Natural killer cell (primary cell): ENCODE results near the gene EIF4G2. TPM values are rescaled to one million over a fixed set of nuclear protein-coding genes. Genes with fewer than 3 reads are reported as not detected.

Experiments used
- ATAC-seq, 3 donors: fragments of 150-1000 bp in 2 of 3; fragments of 200-7000 bp in 1 of 3; cut with Tn5 transposase; 1 replicate in 1 of 3; 2 replicates in 2 of 3; pipeline ENCODE4 v1.10.0; 2021; ENCODE audit warnings: mild to moderate bottlenecking in 2 of 3, moderate library complexity in 2 of 3
- DNase-seq, 2 donors: peaks; one replicate each; pipeline versions ENCODE4 v3.0.0 to v3.0.0-alpha.2; 2013 to 2021; ENCODE audit warnings: mixed read lengths in 1 of 2
- H3K27ac ChIP-seq: one replicate; pipeline ENCODE4 v1.5.1; 2013; ENCODE audit warnings: mild to moderate bottlenecking, low read length
- H3K27me3 ChIP-seq: one replicate; pipeline ENCODE4 v1.6.1; 2013; ENCODE audit warnings: low read length; ENCODE audit not compliant: control insufficient read depth, insufficient read depth
- H3K36me3 ChIP-seq: one replicate; pipeline ENCODE4 v1.6.1; 2013; ENCODE audit warnings: low read length; ENCODE audit not compliant: control insufficient read depth, insufficient read depth
- H3K4me1 ChIP-seq: one replicate; pipeline ENCODE4 v1.6.1; 2013; ENCODE audit warnings: low read length; ENCODE audit not compliant: control insufficient read depth, insufficient read depth
- H3K4me3 ChIP-seq: one replicate; pipeline ENCODE4 v1.5.1; 2013; ENCODE audit warnings: low read length
- H3K9me3 ChIP-seq: one replicate; pipeline ENCODE4 v1.6.1; 2013; ENCODE audit warnings: low read length; ENCODE audit not compliant: control insufficient read depth, insufficient read depth
- H3K27ac Mint-ChIP-seq, 2 donors: one replicate each; pipeline ENCODE4 v1.8.0; 2022; ENCODE audit warnings: mild to moderate bottlenecking in 2 of 2, mixed read lengths in 2 of 2, moderate library complexity in 1 of 2
- H3K27me3 Mint-ChIP-seq, 2 donors: one replicate each; pipeline ENCODE4 v1.8.0; 2022; ENCODE audit warnings: low read depth in 2 of 2, mixed read lengths in 2 of 2
- H3K36me3 Mint-ChIP-seq: one replicate; pipeline ENCODE4 v1.8.0; 2022; ENCODE audit warnings: mixed read lengths
- H3K4me1 Mint-ChIP-seq, 2 donors: one replicate each; pipeline ENCODE4 v1.8.0; 2022; ENCODE audit warnings: mixed read lengths in 2 of 2
- H3K4me3 Mint-ChIP-seq: one replicate; pipeline ENCODE4 v1.8.0; 2022; ENCODE audit warnings: mild to moderate bottlenecking, moderate library complexity, mixed read lengths
- H3K9me3 Mint-ChIP-seq, 2 donors: one replicate each; pipeline ENCODE4 v1.8.0; 2022; ENCODE audit warnings: mixed read lengths in 2 of 2
- CTCF ChIP-seq: fragments of 200-600 bp; IDR thresholded peaks from one replicate; pipeline ENCODE4 v1.8.0; 2022; ENCODE audit warnings: antibody characterized with exemption
- WGBS: methylation state at CpG from one replicate; pipeline ENCODE4 v1.1.7; 2013; ENCODE audit warnings: missing lambda C conversion rate; ENCODE audit not compliant: insufficient coverage; 5-methylcytosine and 5-hydroxymethylcytosine counted together
- intact Hi-C: fragments of 100-400 bp; cut with micrococcal nuclease; formaldehyde crosslinking; loops from one replicate; pipeline ENCODE4 v1.14.2; 2022
- total RNA-seq, 4 donors: library from RNA; stranded (reverse); fragments of 120-200 nt in 1 of 4; gene quantifications; one replicate each; pipeline versions ENCODE4 v1.2.3 to v1.2.4, GENCODE V29; 2013 to 2022

EIF4G2 gene
- total RNA-seq, 3 donors from 2014 or later (not counting 1 experiment from before 2014, with no cell fraction given): 718 to 820 (median 751) TPM

- Mint-ChIP-seq H3K36me3 (peaks cover 15% of the 10 kb centered on the region), H3K4me3 (peak overlapping the region; percentile 99), H3K27me3 (no peaks in the 10 kb centered on the region), H3K9me3 (no peaks in the 10 kb centered on the region), H3K27ac (peak overlapping the region; percentile 98 to 100), H3K4me1 (peaks cover 37 to 38% of the 10 kb centered on the region in 2 donors)
- 2% methylated on average over 17 of the region's 17 CpGs for whole genome bisulfite sequencing
- no peaks in the 10 kb centered on the region for H3K9me3 ChIP-seq
- peak overlapping the region; percentile 75 for H3K4me3 ChIP-seq
- H3K27me3 ChIP-seq: no peaks in the 10 kb centered on the region
- intact Hi-C loops: loop anchor here (5.0 kb wide), 1 partner anchor 985 kb away; the partner anchor contains the start of gene USP47
- H3K4me1 ChIP-seq: peaks cover 13% of the 10 kb centered on the region
- H3K36me3 ChIP-seq: peaks cover 31% of the 10 kb centered on the region
- H3K27ac ChIP-seq: peak overlapping the region; percentile 94
- ATAC-seq (no peak), DNase-seq (peak in 1 of 2 donors; percentile 62)
- no peak for TF ChIP-seq CTCF
Observed at GRCh38 chr11:10856689-10857458, 48.1 kb upstream of the EIF4G2 start.

- H3K36me3 ChIP-seq: peaks cover 34% of the 10 kb centered on the region
- H3K27ac ChIP-seq: no peak overlapping the region
- Mint-ChIP-seq H3K27me3 (no peaks in the 10 kb centered on the region), H3K36me3 (peaks cover 15% of the 10 kb centered on the region), H3K27ac (no peak overlapping the region), H3K4me3 (no peak overlapping the region), H3K9me3 (no peaks in the 10 kb centered on the region), H3K4me1 (peaks cover 37 to 38% of the 10 kb centered on the region in 2 donors)
- H3K9me3 ChIP-seq: no peaks in the 10 kb centered on the region
- DNase-seq: no peak
- TF ChIP-seq CTCF: no peak
- intact Hi-C loops: loop anchor here (5.0 kb wide), 1 partner anchor 987 kb away; the partner anchor contains the start of gene USP47
- H3K27me3 ChIP-seq: no peaks in the 10 kb centered on the region
- ATAC-seq: no peak
- WGBS: no CpG with 5 or more reads among the region's 2 CpGs
- H3K4me3 ChIP-seq: no peak overlapping the region
- peaks cover 13% of the 10 kb centered on the region for H3K4me1 ChIP-seq
Observed at GRCh38 chr11:10855295-10855694, 46.6 kb upstream of the EIF4G2 start.

- WGBS: no CpG with 5 or more reads among the region's 3 CpGs
- no peaks in the 10 kb centered on the region for H3K36me3 Mint-ChIP-seq
- H3K27ac Mint-ChIP-seq: peak overlapping the region in 1 of 2 donors; percentile 47
Observed at GRCh38 chr11:10847960-10848860, 39.5 kb upstream of the EIF4G2 start.

More at GRCh38 chr11:10847960-10848860, 39.5 kb upstream of the EIF4G2 start:
- Mint-ChIP-seq H3K27me3 (no peaks in the 10 kb centered on the region), H3K4me3 (no peak overlapping the region), H3K9me3 (no peaks in the 10 kb centered on the region), H3K4me1 (peaks cover 10 to 11% of the 10 kb centered on the region in 2 donors)
- Histone ChIP-seq H3K9me3 (no peaks in the 10 kb centered on the region), H3K36me3 (peaks cover 13% of the 10 kb centered on the region), H3K4me1 (no peaks in the 10 kb centered on the region), H3K27ac (no peak overlapping the region), H3K27me3 (no peaks in the 10 kb centered on the region), H3K4me3 (no peak overlapping the region)
- DNase-seq: no peak
- TF ChIP-seq CTCF: no peak
- intact Hi-C loops: no loop called here
- ATAC-seq: no peak
